ENCODE measurements around the gene TUBB4B. TPM values are rescaled to one million over a fixed set of nuclear protein-coding genes. Genes with fewer than 3 reads are reported as not detected.
"Not testable (repeated sequence)": the region's sequence is repeated elsewhere in the genome, so short reads cannot be mapped to it uniquely, and the experiment has no call there.

Gene TUBB4B
- total RNA-seq, 1 donor from 2014 or later = 463 TPM

DNA sequence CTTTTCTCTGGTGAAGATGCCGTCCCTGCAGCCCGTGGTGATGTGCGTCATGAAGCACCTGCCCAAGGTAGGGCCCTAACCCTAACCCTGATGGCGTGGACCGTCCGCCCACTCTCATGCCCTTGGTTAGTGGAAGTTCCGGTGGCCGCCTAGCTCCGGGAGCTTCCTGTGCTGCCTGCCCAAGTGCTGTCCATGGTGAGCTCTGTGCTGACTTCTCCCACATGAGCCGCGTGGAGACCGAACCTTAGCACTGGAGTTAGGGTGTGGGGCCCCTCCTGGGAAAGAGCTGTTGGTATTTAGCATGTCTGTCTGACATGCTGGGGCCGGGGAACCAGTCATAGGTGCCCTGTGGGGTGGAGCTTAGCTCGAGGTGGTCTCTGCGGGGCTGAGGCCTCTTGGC lies 15.3 kb downstream of the TUBB4B start:
- TF ChIP-seq, protein P1, sequence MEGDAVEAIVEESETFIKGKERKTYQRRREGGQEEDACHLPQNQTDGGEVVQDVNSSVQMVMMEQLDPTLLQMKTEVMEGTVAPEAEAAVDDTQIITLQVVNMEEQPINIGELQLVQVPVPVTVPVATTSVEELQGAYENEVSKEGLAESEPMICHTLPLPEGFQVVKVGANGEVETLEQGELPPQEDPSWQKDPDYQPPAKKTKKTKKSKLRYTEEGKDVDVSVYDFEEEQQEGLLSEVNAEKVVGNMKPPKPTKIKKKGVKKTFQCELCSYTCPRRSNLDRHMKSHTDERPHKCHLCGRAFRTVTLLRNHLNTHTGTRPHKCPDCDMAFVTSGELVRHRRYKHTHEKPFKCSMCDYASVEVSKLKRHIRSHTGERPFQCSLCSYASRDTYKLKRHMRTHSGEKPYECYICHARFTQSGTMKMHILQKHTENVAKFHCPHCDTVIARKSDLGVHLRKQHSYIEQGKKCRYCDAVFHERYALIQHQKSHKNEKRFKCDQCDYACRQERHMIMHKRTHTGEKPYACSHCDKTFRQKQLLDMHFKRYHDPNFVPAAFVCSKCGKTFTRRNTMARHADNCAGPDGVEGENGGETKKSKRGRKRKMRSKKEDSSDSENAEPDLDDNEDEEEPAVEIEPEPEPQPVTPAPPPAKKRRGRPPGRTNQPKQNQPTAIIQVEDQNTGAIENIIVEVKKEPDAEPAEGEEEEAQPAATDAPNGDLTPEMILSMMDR (IDR thresholded peaks at IDR 0.05; ENCODE audit: borderline replicate concordance) = no peak
- H3K4me3 ChIP-seq = peak overlapping the region; percentile 93
- no peak overlapping the region for H3K27ac ChIP-seq (replicated peaks)
- peaks cover 41% of the 10 kb centered on the region for H3K4me1 ChIP-seq
- intact Hi-C loops (cut with micrococcal nuclease) = no loop called here
- H3K27me3 ChIP-seq (ENCODE audit: low read depth) = no peaks in the 10 kb centered on the region
- DNase-seq = no peak
- no peaks in the 10 kb centered on the region for H3K9me3 ChIP-seq (replicated peaks)
- H3K36me3 ChIP-seq = peaks cover 33% of the 10 kb centered on the region

- H3K9me3 ChIP-seq (replicated peaks) = no peaks in the 10 kb centered on the region
Measured at GRCh38 chr9:137256856-137257255, 15.8 kb downstream of the TUBB4B start.

GRCh38 chr9:137262173-137262908 lies 21.3 kb downstream of the TUBB4B start:
- H3K4me3 ChIP-seq; DNase-seq; H3K27me3 ChIP-seq (ENCODE audit: low read depth); H3K9me3 ChIP-seq (replicated peaks); intact Hi-C loops (cut with micrococcal nuclease); H3K27ac ChIP-seq (replicated peaks): not testable (repeated sequence)
- peaks cover 29% of the 10 kb centered on the region for H3K4me1 ChIP-seq
- H3K36me3 ChIP-seq = peaks cover 63% of the 10 kb centered on the region
- TF ChIP-seq, protein P1 (IDR thresholded peaks at IDR 0.05; ENCODE audit: borderline replicate concordance) = peak; percentile 70

More at GRCh38 chr9:137256856-137257255, 15.8 kb downstream of the TUBB4B start:
- H3K4me3 ChIP-seq = peak overlapping the region; percentile 93
- TF ChIP-seq, protein P1 (IDR thresholded peaks at IDR 0.05; ENCODE audit: borderline replicate concordance) = no peak
- H3K4me1 ChIP-seq = peaks cover 43% of the 10 kb centered on the region
- intact Hi-C loops (cut with micrococcal nuclease) = no loop called here
- no peak for DNase-seq
- H3K27ac ChIP-seq (replicated peaks) = no peak overlapping the region
- peaks cover 33% of the 10 kb centered on the region for H3K36me3 ChIP-seq
- H3K27me3 ChIP-seq (ENCODE audit: low read depth) = no peaks in the 10 kb centered on the region

GRCh38 chr9:137262909-137263285 lies 21.8 kb downstream of the TUBB4B start:
- intact Hi-C loops (cut with micrococcal nuclease) = no loop called here
- Histone ChIP-seq H3K4me1 (peaks cover 35% of the 10 kb centered on the region), H3K9me3 (replicated peaks) (no peaks in the 10 kb centered on the region), H3K4me3 (no peak overlapping the region), H3K27me3 (ENCODE audit: low read depth) (no peaks in the 10 kb centered on the region), H3K27ac (replicated peaks) (no peak overlapping the region), H3K36me3 (peaks cover 65% of the 10 kb centered on the region)
- TF ChIP-seq, protein P1 (IDR thresholded peaks at IDR 0.05; ENCODE audit: borderline replicate concordance) = no peak
- no peak for DNase-seq

DNA sequence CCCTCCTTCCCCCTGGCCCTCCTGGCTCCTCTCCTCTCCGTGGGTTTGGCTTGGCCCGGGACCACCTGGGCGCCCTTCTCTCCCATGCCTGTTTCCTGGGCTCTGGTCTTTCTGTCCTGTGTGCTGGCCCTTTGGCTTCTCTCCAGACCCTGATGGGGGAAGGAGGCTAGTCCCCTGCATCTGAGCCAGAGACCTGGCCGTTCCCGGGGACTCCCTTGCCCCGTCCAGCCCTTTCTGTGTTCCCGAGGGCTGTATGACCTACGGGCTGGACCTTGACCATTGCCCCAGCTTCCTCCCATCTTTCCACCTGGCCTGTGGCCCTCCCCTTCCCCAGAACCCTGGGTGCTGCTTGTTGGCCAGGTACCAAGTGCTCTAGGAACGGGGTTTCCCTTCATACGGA lies 22.4 kb downstream of the TUBB4B start:
- no peak for DNase-seq
- H3K36me3 ChIP-seq = peaks cover 59% of the 10 kb centered on the region
- TF ChIP-seq, protein P1 (IDR thresholded peaks at IDR 0.05; ENCODE audit: borderline replicate concordance) = no peak

More for the DNA sequence above, 22.4 kb downstream of the TUBB4B start:
- Histone ChIP-seq H3K9me3 (replicated peaks) (no peaks in the 10 kb centered on the region), H3K4me1 (peaks cover 41% of the 10 kb centered on the region), H3K4me3 (no peak overlapping the region), H3K27me3 (ENCODE audit: low read depth) (no peaks in the 10 kb centered on the region), H3K27ac (replicated peaks) (no peak overlapping the region)
- intact Hi-C loops (cut with micrococcal nuclease) = no loop called here
